IPS DF 4.7 (cell line): Measurements from ENCODE around the gene DDIT3.
A peak's percentile ranks its signal among the peaks of the same experiment; 100 is the strongest.

Experiments used
- DNase-seq: peaks from one replicate; pipeline ENCODE4 v3.0.0-alpha.2; 2013; ENCODE audit warnings: low spot score; ENCODE audit errors: extremely low read depth

DDIT3 gene

DNA sequence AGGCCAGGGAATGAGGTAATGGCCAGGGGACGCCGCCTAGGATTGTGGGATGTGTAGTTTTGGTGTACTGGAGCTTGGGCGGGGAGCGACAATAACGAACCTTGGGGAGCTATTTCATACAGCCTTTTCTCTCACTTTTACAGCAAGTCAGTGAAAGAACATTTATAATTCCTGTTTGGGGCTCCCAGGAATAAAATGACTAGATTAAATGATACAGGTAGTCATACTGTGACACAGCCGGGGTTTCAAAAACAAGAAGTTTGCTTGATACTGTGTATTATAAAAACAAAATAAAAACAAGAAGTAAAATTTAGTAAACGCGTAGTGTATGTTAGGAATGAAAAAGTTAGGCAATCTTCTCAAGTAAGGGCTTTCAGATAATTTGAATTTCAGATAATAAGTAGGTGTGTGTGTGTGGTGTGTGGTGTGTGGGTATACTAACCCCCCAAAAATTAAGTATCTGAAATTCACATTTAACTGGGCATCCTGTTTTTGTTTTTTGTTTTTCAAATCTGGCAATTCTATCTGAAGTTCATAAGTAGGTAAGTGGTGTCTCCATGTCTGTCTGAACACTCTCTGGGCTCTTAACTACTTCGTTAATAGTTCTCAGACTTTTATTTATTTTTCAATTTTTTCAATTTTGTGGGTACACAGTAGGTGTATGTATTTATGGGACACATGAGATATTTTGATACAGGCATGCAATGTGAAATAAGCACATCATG, 27.1 kb upstream of the DDIT3 start:
- no peak for DNase-seq

DNA sequence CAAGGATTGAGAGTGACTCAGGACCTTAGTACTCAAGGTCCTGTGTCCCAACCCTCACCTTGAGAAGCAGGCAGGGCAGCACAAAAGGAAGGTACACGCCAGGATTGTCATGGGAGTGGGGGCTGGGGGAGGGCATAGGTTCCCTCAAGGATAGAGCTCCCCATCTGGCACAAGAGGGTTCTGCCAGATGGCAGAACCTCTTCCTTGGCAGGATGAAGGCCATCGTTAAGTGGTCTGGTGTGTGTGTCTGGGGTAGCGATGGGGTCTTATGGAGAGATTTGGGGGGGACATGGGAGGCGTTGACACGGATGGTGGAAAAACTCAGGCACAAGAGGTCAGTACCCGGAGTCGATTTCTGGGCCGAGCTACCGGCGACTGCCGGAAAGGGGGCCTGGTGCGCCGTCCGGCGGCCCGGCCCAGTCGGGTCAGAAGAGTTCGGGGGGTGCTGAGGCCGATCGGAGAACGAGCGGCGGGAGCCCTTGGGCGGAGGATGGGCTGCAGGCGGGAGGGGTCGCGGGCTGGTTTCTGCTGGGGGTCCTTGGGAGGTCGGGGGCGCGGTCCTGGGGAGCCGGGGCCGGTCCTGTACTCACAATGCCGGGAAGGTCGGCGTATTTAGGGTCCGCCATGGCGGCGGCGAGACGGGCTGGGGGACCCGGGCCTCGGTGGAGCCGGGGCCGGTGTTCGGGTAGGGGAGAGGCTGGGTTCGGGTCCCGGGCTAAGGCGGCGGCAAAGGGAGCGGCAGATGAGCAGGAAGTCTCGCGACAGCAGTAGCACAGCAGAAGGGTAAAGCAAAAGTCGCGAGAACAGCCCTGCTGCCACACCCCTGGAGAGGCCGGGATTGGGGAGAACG, 26.3 kb upstream of the DDIT3 start, which contains the start of gene DCTN2:
TSS of gene DCTN2 (minus strand) at position 755 of the 850 bp plus-strand sequence. CDS start at position 626, 129 bp downstream.
- DNase-seq, result peak; percentile 96

GRCh38 chr12:57545809-57546437, 25.6 kb upstream of the DDIT3 start:
- DNase-seq, result no peak

DNA sequence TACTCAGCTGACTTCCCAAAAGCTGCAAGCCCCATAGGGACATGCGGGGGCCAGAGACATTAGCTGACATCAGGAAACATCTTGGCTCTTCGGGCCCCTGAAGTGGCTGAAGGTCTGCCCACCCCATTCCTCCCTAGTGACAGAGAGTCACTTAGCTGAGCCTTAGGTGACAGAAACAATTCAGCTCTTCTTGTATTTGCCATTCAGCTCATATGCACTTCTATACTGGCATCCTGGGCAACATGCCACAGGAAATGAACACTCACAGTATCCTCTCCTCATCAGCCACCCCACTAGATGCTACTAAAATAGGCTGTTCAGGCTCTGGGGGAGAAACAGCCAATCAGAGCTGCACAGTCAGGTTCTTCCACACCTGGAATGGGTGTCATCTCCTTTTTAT, 23.3 kb upstream of the DDIT3 start:
- DNase-seq, result no peak

GRCh38 chr12:57541717-57542116, 21.4 kb upstream of the DDIT3 start:
- no peak for DNase-seq

DNA sequence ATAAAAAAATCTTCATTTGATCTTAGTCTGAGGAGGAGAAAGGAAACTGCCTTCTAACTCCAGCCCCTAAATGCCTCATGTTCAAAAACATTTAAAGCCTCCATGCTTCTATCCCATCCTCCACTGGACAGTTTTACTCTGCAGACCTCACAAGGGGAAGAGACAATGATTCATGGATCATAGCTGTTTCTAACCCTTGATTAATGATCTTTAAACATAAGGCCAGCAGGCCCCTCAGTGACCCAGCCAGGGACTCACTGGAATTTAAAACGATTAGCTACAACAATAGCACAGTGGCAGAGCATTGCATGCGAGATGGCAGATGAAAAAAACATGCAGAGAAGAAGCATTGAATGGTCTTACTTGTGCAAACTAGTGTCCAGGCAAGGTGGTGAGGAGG, 20.7 kb upstream of the DDIT3 start:
- no peak for DNase-seq

DNA sequence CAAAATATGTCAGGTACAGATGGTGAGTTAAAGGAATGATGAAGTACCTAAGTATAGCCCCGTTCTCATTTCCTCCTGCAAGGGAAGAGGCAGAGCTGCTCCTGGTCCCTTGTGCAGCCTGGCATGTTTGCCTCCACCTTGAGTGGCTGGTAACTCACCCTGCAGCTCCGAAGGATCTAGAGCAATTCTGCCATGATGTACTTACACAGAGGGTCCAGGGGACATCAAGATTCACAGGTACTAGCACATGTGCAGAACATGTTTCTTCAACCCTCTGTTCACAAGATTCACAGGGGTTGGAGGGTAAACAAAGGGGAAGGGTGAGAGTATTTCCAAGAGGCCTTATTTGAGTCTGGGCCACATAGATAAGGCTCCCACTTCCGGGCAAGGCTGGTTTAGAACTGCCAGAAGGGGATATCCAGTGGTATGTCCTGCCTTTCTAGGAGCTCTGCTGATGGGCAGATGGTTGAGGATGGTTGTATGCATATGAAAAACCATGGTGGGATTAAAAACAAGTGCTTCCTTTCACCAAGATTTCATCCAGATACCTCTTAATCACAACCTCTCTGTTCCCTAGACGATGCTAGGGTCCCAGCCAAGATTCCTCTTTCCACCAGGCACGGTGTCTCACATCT, 18.9 kb upstream of the DDIT3 start:
- no peak for DNase-seq

DNA sequence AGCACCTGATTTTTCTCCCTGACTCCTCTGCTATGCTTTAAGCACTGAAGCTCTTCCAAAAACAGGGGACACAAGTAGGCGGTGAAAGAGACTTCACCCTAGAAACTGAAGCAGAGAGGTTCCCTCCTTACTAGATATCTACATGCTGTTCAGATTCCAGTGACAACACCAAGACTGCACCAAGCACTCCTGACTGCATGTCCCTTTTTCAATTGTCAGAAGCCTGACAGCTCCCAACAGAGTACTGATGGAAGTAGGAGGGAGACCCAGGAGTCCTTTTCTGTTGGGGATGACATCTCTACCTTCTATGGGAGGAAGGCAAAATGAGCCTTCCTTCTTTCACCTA, 16.3 kb upstream of the DDIT3 start:
- DNase-seq, result no peak

DNA sequence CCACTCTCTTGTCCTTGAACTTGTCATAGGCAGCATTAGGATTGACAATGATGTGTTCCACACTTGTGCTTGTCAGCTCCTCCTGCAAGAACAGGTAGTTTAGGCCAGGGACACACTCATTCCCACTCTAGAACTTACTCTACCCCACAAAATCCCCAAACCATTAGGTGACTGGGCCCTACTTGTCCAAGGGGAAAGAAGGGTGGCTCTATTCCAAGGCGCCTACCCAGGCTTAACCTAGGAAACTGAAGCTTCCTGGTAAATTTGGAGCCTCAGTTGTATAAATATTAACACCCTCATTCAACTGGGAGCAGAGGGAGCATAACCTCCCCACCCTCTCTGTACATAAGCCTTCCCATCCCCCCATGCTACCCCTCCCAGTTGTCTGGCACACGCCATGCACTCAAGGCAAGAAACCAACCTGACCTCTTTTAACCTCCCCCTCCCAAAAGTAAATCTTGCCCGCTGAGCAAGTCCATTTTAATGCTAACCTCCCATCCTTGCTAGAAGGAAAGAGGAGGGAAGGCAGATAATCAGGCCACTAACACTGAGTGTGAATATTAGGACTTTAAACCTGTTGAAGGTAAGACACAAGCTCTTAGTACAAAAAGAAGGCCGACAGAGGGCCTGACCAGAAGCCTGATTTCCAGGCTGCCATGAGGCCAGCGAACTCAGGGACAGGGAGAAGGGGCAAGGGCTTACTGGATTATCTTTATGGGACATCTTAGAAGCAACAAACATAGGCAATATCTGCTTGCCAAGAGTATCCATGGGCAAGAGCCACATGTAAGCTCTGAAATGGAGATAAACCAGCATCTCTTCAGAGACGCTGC, 15.7 kb upstream of the DDIT3 start:
- DNase-seq, result no peak

GRCh38 chr12:57534991-57535543, 14.8 kb upstream of the DDIT3 start:
- DNase-seq, result no peak

DNA sequence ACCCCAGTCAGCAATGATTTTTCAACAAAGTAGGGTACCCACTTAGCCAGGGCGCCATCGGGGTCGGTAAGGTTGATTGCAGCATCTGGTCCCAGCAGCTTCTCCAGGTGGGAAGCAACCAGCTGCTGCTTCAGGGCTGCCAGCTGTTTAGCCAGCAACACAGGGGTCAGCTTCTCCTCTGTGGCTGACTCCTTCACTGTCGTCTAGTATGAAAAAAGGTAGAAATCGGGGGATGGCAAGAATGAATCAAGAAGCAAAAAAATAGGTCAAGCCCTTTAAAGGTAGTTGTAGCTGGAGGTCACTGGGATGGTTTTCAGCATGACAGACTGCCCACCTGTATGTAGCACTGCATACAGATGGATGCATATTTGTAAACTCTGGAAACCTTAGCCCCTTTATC, 13.9 kb upstream of the DDIT3 start:
- no peak for DNase-seq

DNA sequence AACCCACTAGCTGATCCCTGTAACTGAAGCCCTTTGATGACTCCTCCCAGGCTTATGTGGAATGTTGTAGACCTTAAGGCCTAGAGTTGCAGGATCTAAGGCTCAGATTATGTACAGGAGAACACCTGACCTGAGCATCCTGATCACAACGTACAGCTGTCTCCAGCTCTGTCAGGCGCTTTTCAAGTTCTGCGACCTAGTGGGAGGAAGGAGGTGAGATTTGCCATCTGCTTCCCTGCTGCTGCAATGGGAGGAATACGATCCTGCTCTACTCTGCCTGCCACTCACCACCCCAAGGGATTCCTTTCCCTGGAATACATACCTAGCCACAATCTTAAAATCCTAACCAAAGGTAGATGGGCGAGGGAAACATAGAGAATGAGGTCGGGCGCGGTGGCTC, 12.8 kb upstream of the DDIT3 start:
- no peak for DNase-seq

DNA sequence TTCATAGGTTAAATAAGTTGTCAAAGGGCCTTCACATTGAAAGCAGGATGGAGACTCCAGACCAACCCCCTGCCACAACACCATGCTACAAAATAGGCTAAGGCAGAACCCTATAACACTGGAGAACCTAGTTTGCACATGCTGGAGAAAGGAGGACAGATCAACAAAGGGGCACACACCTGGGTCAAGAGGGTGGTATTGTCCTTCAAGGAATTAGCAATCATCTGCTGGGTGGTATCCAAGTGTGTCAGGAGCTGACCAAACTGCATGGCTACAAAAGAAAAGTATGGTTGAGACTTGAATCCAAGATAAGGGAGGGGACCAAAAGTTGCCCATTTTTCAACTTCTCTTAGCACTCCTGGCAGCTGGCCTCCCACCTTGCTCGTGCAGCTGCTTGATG, 11.5 kb upstream of the DDIT3 start:
- no peak for DNase-seq

DNA sequence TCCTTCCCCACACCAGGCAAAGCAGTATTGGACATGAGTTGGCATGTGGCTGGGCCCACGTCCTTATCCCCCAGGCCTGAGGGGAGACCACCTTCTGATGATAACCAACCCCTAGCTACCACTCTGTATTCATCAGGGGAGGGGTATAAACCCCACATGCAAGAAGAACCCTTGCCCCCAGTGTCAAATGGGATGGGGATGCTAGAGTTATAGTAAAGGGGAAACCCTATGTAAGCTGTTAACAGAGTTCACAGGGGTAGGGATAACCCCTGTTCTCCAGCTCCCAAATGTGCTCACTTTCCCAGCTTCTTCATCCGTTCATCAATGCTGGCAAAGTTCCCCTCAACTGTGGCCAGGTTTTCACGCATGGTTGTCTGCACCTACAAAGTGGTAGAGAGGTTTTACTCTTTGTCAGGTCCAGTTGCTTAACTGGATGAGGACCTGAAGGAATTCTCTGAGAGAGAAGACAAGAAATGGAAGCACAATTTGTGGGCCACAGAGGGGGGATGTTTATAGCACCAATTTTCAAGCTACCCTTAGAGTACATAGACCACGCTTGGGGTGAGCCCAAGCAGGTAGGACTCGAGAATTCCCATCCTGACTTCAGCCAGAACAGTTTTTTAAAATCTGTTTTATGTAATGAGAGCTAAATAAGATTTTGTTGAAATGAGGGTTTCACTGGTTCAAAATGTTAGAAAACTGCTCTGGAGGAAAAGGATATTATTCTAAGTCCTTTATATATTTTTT, 10.3 kb upstream of the DDIT3 start:
- DNase-seq, result no peak

DNA sequence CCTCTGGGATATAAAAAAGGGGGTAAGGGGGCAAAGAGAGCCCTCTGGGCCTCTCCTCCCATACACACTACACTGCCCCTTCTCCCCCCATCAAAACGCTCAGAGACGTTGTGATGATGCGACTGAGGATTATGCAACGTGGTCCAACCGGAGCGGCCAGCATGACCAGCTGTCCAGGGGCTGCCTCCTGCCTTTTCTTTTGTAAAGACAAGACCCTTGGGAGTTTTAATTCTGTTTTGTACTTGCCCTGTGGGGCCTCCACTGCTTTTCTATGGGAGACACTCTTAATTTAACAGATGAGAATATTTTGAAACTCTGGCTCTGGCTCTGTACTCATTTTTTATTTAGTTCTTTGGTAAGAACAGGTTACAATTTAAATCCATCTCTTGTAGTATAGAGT, 9.5 kb upstream of the DDIT3 start:
- DNase-seq, result no peak

DNA sequence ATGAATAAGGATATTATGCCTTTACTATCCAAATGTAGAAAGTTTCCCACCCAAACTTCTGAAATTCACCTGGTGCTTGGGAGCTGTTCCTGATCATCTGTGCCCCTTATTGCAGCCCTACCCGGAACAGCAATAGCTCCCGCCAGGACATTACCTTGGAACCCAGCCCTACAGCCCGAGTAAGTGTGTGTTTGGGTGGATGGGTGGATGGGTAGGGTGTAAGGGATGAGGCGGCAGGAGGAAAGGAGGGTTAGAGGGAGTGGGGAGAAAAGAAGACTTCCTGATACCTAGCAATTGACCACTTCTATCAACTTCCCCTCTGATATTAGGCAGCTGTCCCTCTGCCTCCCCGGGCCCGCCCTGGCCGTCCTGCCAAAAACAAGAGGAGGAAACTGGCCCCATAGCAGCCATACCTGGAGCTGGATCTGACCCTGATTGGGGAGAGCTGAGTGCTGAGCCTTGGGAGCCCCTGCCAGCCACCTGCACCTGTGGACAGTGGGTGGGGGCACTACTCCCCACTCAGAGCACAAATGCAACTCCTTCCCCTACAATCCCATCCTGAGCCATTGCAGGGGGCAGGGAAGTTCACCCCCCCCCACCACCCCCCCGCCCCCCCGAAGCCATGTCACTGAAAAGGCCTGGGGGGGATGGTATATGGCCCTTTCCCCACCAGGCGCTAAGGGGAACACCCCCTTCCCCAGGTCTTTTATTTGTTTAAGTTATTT, 8.7 kb upstream of the DDIT3 start:
- no peak for DNase-seq

GRCh38 chr12:57528176-57528575, 7.9 kb upstream of the DDIT3 start:
- no peak for DNase-seq

DNA sequence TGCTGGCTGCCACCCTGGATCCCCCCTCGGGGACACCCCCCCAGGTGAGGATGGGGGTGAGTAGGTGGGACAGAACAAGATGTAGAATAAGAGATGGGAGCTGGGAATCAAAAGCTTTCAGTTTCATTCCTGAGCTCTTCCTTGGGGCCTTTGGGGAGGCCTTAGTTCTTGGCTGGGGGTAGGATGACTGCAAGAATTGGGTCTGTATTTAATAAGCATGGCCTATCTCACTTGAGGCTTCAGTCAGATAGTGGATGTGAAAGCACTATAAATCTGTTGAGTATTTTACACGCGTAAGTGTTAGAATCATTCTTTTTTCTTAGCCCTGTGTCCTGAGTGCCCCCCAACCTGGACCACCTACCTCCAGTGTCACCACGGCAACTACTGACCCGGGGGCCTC, 6.9 kb upstream of the DDIT3 start:
- no peak for DNase-seq

- no peak for DNase-seq
Measured at GRCh38 chr12:57526477-57527126, 6.3 kb upstream of the DDIT3 start.
